ENCODE results near the gene ASB6.
"Not testable (repeated sequence)": the region's sequence is repeated elsewhere in the genome, so short reads cannot be mapped to it uniquely, and the experiment has no call there.

Gene ASB6

DNA sequence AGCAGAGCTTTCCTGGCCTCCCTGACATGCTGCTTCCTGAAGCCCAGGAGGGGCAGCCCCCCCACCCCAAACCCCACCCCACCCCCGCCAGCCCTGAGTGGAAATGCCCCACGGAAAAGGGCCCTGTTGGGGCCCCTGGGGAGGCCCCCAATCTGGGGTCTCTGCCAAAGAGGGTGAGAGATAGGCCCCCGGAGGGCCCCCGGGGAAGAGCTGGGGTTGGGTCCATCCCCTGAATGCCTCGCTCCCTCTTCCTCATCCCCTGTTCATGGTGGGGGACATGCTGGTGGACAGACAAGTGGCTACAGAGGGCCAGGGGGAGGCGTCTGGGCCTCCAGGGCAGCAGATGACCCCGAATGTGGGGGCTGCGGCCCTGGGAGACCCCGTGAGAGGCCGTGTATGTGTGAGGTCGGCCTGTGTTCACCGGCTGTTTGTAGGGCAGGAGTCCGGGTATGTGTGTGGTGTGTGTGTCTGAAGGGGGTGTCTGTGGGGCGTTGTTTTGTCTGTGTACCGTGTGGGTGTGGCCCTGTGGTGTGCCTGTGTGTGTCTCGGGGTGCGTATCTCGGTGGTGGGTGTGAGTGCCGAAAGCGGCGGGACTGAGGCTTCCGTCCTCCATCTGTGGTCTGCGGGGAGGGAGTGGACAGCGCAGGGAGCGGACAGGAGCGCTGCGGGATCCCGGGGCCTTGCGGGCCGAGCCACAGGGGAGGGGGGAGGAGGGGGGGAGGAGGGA lies 32.3 kb downstream of the ASB6 start:
- no peak for DNase-seq (ENCODE audit: low read depth in 2 of 3, low spot score in 1 of 3)

DNA sequence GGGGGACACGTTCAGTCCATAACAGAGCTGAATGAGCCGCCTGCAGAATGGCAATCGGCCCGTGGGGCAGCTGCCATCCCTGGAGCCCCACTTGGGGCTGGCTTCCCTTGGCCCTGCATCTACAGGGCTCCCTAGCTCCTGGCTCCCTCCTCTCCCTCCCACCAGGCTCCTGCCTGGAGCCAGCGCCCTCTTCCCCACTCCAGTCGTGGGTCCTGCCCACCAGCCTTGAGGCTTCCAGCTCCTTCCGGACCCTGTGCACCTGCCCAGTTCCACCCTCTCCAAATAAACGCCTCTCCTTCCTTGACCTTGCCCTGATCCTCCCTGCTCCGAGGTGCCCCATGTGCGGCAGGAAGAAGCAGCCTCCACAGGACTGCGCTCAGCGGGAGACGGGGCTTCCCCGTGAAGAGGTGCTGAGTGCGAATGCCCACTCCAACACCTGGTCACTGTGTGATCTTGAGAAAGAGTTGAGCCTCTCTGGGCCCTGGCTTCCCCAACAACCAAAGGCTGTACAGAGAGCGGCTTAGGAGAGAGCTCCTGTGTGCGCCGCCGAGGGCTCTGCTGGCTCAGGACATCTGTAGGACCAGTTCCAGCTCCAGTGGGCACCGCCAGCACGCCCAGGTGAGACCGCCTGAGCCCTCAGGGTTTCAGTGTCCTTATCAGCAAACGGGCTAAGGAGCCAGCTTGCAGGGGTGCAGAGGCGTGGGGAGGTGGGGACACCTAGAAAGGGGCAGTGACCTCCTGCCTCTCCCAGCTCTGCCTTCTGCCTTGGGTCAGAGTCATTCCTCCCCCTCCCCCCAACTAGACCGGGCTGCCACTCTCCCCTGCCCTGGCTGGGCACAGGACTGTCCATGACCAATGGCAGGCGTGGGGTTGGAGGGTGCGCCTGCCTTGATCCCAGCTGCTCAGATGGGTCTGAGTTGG lies 33.1 kb downstream of the ASB6 start:
- no peak for DNase-seq (ENCODE audit: low read depth in 2 of 3, low spot score in 1 of 3)

DNA sequence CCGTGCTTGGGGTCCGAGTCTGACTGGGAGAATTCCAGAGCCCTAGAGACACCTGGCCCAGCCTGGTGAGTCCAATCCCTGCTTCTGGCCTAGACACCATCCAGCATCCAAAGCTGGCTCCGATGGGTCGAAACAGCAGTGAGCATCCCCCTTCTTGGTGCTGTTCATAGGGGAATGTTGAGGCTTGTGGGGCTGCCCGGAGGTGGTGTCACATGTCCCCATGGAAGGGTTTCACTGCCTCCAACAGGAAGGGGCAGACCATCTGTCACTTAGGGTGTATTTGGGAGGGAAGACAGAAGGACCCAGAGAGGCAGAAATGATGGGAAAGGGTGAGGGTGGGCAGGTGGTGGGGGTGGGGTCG lies 34.9 kb downstream of the ASB6 start:
- DNase-seq (ENCODE audit: low read depth in 2 of 3, low spot score in 1 of 3), result no peak

DNA sequence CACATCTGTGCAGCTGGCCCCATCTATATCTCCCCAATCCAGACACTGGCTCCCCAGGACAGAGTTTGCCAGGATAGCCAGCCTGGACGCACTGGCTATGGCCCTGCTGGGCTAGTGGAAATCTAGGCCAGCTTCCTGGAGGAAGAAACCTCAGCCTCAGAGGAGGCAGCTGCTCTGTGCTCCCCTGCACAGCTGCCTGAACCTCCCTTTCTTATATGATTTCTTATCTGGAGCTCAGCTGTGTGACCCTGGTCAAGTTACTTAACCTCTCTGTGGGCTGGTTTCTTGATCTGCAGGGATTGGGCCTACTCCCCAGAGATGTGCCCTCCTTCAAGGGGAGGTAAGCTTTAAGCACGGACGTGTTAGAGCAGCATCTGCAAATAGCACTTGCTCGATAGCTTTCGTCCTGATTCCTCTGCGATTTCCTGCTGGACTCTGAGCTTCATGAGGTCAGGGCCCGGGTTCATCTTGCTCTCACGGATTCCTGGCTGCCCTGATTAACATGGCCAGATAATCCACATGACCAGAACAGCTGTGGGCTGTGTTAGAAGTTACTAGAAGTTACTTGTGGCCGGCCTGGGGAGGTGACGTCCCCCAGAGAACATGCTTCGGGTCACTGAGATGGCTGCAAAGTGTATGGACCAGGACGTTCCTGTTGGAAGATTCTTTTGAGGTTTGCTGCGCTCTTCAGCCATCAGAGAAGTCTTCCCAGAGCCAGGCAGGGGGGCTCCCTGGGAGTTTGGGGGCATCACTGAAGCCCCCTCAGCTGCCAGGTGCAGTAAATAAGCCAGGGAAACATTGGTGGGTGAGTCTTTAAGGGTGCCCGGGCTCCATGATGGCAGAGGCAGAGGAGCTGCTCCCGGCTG lies 35.6 kb downstream of the ASB6 start:
- no peak for DNase-seq (ENCODE audit: low read depth in 2 of 3, low spot score in 1 of 3)

DNA sequence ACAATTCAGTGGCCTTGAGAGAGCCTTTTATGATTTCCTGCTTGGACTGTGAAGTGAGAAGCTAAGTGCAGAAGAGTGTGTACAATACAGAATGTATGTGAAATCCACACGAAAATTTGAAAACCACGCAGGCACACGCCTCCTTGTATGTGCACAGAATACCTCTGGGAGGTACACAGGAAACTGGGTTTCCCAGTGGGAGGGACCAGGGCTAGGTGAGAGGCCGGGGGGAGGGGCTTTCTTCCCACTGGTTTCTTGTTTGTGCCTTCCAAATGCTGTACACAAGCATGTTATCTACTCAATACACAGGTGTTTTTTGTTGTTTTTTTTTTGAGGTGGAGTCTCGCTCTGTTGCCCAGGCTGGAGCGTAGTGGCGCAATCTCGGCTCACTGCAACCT lies 37.2 kb downstream of the ASB6 start:
- no peak for DNase-seq (ENCODE audit: low read depth in 2 of 3, low spot score in 1 of 3)

DNA sequence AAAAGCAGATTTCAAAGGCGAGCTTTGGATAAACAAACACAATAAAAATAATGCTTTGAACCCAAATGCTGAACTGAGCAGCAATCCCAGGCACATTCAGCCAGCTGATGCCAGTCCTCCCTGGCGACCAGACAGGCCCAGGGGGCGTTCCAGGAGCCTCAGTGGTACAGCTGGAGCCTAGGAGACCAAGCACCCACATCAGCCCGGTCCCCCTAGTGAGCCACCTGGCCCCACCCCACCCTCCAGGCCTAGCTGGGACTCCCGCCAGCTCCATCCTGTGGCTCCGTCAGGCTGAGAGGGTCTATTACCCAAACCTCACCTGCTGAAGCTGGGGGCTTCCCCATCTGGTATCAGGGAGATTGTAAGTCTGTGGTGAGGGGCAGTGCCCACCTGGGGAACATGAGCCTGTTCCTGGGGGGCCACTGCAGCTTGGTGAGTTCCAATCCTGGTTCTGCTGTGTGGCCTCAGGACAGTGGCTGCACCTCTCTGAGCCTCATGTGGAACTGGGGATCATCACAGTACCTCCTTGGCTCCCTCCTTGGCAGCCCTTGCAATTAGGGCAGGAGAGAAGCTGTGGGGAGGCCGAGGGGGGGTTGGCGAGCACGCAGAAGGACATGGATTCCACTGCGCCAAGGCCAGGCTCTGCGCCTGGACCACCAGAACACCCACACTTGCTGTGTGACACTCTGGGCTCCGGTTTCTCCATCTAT lies 37.7 kb downstream of the ASB6 start:
- DNase-seq (ENCODE audit: low read depth in 2 of 3, low spot score in 1 of 3), result no peak

DNA sequence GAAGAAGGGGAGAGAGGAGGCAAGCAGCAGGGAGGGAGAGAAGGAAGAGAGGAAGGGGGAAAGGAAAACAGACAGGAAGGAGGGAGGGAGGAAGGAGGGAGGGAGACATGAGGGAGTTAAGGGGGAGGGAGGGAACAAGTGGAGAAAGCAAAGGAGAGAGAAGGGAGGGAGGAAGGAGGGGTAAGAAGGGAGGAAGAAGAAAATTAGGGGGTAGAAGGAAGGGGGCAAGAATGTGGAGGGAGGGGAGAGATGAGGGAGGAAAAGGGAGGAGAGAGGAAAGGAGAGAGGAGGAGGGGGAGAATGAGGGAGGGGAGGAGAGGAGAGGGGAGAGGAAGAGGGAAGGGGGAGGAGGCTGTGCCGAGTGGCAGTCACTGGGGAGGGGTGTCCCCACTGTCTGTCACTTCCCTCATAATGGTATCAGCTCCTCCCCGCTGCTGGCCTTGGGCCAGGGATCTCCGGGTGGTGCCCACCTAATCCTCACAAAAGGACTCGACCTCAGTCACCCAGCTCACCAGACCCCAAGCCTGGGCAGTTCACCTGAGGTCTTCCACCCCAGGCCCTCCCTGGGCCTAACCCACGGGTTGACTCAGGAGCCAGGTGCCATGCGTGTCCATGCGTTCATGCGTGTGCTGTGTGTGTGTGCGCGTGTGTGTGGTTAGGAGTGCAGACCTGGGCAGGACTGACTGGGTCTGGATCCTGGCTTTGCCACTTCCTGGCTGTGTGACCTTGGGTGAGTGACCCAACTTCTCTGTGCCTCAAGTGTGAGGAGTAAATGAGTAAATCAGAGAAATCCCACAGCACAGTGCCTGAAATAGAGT lies 39.1 kb downstream of the ASB6 start:
- no peak for DNase-seq (ENCODE audit: low read depth in 2 of 3, low spot score in 1 of 3)

DNA sequence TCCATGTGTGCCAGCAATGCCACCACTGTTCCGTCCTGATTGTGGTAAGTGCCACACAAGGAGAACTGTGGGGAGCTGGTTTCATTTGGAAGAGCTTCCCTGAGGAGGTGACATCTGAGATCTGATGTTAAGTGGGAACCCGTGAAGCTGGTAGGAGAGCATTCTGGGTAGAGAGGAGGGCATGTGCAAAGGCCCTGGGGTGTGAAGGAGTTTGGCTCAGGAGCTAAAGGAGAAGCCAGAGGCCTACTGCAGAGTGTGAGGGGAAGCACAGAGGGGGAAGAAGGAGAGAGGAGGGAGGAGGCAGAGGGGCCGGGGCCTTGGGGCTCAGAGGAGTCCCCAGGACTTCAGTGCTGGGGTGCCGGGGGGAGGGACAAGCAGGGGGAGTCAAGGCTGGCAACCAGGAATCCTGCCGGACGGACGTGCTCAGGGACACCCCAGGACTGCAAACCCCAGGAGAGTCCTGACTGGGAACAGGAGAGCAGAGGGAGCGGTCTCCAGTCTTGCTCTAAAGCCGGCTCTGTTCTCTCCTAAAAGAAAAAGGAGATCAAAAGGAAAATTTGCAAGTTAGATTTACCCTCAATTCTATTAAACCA lies 40.8 kb downstream of the ASB6 start:
- no peak for DNase-seq (ENCODE audit: low read depth in 2 of 3, low spot score in 1 of 3)

DNA sequence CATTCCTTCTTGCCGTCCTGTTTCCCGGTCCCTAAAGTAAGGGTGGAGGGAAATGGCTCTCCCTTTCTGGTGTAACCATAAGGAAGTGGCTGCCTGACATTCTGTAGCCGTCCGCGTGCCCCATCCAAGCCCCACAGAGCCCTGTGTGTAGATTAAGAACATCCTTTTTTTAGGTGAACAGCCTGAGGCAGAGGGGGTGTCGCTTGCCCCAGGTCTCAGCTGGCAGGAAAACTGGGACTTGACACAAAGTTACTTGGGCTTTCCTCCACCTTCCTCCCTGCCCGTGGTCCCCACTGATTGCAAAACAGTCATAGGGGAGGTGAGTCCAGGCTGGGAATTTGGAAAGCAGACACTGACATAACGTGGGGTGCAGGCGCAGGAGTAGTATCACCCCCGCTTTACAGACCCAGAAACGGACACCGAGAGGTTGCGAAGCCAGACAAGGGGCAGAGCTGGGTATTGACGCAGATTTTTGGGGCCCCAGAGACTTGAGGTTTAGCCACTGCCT lies 43.8 kb downstream of the ASB6 start:
- no peak for DNase-seq (ENCODE audit: low read depth in 2 of 3, low spot score in 1 of 3)

DNA sequence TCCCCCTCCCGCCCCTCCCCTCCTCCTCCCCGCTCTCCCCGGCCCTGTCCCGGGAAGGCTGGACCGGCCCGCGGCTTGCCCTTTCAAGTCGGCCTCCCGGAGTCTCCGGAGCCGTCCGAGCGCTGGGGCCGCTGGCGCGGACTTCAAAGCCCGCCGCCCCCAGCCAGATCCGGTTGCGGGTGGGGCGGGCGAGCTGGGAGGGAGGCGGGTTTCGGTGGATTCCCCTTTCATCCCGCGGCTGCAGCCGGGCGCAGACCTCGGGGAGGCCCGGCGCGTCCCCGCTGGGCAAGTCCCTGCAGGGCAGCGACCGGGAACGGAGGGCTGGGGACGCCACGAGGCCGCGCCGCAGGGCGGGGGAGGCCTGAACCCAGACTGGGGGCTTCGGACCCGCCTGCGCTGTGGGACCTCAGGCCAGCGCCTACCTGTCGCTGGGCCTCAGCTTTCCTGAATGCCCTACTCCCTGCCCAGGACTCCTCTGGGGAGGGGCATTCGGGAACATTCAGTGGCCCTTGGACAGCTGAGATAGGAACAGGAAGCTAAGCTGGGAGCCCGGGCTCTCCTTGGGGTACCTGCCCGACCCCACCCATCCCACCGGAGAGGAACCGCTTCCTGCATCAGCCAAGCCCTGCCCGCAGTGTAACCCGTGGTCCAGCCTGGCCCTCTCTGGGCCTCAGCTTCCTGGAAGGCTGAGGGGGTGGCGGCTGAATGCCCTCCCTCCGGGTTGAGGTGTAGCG lies 44.4 kb downstream of the ASB6 start:
- DNase-seq (ENCODE audit: low read depth in 2 of 3, low spot score in 1 of 3), result peak in 1 of 3 donors; percentile 20

DNA sequence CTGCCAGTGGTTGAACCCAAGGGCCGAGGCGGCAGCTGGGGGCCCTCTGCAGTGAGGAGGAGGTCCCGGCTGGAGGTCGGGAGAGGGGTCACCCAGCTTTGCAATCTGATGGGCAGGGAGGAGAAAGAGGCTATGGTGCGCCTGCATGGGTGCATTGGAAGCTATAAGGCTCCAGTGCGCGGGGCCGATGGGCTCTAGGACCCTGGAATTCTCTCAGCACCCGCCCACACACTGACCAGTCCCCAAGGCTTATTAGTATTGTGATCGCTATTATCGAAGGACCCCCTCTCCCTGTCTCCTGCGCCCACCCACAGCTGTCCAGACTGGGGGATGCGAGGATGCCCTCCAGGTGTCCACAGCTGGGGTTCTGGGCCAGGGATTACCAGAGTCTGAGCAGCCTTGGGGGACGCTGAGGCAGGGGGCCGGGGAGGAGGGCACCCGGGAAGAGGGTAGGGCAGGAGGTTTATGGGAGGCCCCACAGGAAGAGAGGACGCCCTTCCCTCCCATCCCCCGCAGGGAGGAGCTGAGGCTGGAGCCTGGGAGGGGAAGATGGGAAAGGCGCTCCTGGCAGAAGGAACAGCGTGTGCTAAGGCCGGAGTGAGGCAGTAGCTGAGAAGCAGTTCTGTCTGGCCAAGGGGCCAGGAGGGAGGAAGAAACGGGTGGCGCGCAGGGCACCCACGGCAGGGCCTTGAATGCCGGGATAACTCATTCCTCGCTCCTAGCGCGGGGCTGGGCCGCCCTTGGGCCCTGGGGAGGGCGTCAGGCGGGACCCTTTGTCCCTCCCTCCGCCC lies 45.2 kb downstream of the ASB6 start:
- no peak for DNase-seq (ENCODE audit: low read depth in 2 of 3, low spot score in 1 of 3)

DNA sequence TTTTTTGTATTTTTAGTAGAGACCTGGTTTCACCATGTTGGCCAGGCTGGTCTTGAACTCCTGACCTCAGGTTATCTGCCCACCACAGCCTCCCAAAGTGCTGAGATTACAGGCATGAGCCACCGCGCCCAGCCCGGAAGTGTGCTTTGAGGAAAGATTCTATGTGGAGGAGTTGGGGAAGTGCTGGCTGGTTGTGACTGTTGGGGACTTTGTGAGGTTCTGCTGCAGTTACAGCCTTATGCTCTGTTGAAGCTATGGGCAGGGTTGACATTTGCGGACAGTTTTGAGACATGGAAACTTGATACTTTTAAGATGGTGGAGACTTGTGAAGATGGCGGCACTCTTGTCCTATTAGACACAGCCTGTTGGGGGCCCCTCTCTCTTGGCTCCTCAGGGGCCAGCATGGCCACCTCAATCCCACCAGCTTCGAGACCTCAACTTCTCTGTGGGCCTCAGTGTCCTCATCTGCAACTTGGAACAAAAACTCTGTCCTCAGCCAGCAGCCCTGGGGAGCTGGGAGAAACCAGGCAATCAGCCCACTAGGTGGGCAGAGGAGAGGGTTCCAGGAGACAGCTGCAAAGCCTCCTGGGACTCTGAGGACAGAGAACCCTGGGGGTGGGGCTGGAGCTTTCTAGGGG lies 45.9 kb downstream of the ASB6 start:
- DNase-seq (ENCODE audit: low read depth in 2 of 3, low spot score in 1 of 3), result no peak

DNA sequence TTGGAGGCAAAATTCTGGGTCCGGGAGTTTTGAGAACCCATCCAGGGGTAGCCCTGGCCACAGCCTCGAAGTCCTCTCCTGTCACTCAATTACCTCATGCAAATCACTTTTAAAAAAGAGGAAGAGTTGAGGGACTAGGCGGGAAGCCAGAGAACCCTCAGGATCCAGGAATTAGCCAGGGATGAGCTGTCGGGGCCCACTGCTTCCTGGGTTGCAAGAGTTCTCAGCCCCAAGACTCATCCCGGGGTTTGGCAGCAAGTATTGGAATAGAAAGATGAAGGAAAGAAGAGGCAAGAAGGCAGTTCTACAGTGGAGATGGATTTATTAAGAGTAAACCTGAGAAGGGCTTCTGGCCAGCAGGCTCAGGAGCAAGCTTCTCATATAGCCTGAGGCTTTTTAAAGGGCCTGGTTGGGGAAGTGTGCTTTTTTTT lies 46.6 kb downstream of the ASB6 start:
- DNase-seq (ENCODE audit: low read depth in 2 of 3, low spot score in 1 of 3), result no peak

DNA sequence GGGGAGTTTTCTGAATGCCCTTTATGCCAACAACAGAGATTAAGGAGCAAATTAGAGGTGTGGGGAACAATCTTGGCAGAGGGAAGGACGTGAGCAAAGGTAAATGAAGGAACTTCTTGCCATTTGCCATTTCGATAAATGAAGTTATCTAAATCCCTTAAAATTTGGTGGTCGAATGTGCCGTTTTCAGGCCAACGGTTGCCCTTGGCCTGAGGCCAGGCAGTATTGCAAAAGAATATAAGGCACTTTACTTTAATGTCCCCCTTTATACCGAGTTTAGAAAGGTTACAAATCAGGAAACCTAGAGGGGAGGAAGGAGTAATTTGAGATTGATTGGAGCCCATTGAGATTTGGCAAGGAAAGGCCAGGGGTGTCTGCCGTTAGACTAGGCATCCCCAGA lies 47.3 kb downstream of the ASB6 start:
- no peak for DNase-seq (ENCODE audit: low read depth in 2 of 3, low spot score in 1 of 3)

DNA sequence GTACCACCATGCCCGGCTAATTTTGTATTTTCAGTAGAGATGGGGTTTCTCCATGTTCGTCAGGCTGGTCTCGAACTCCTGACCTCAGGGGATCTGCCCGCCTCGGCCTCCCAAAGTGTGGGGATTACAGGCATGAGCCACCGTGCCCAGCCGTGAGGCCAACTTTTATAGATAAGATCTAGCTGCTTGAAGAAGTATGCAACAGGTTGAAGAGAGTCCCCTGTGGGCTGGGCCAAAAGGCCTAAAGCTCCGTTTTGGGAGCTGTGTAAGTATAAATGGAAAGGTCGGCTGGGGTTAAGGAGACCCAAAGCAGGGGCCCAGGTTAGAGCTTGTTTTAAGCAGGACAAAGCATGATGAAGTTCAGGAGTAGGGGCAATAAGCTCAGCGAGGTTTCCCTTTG lies 49.2 kb downstream of the ASB6 start:
- DNase-seq (ENCODE audit: low read depth in 2 of 3, low spot score in 1 of 3), result not testable (repeated sequence)

DNA sequence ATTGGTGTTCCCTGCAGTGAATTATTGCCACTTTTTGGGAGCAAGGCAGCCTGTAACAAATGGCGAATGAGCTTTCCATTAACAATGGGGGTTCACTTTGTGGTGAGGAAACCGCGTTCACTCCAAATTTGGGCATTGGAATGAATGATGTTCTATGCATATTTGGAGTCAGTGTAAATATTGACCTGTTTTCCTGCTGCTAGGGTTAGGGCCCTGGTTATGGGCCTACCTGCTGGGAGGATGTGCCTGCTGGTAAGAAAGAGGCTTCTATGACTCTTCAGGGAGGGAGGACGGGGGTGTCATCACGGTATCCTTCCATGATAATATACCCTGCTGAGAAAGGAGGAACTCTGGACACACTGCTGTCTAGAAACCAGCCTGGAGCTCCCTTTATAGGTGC lies 50.0 kb downstream of the ASB6 start:
- DNase-seq (ENCODE audit: low read depth in 2 of 3, low spot score in 1 of 3), result no peak

DNA sequence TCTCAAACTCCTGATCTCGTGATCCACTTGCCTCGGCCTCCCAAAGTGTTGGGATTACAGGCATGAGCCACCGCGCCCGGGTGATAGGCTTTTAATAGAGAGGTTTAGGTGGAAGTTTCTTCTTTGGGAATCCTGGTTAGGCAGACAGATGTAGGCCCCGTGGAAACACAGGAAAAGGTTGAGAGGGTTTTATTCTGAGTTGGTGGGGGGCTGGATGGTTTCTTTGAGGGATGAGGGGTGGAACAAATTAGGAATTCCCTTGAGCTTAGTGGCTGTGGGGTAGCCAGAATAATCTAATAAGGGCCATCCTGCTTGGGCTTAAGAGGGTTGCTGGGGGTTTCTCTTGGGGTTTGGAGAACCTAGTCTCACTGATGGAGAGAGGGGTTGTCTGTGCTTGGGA lies 51.5 kb downstream of the ASB6 start:
- DNase-seq (ENCODE audit: low read depth in 2 of 3, low spot score in 1 of 3), result no peak
